DMS153 treated with DMSO at 0.1 percent for 48 hours (cell line): ENCODE measurements around the gene LSM4.
"Not testable (repeated sequence)": the region's sequence is repeated elsewhere in the genome, so short reads cannot be mapped to it uniquely, and the experiment has no call there.

Experiments used
- DNase-seq: peaks from one replicate; lab custom pipeline; 2025; ENCODE audit not compliant: unreplicated experiment; lab: John Stamatoyannopoulos, UW

The LSM4 gene

GRCh38 chr19:18322759-18323460 lies at the start of gene LSM4:
TSS of gene LSM4 (minus strand) at chr19:18323076. CDS start at chr19:18323020, 56 bp downstream.
- DNase-seq = peak; percentile 99

- DNase-seq = no peak
These were observed 45.8 kb upstream of the LSM4 start for GRCh38 chr19:18368504-18369222.

- no peak for DNase-seq
These were observed 43.2 kb upstream of the LSM4 start for GRCh38 chr19:18366021-18366435.

GRCh38 chr19:18364826-18365528 lies 42.1 kb upstream of the LSM4 start:
- peak; percentile 83 for DNase-seq

- not testable (repeated sequence) for DNase-seq
These were observed 41.5 kb upstream of the LSM4 start for GRCh38 chr19:18364277-18364825.

- no peak for DNase-seq
These were observed 40.9 kb upstream of the LSM4 start for GRCh38 chr19:18363787-18364186.

GRCh38 chr19:18362934-18363542 lies 40.2 kb upstream of the LSM4 start:
- DNase-seq = no peak

GRCh38 chr19:18361646-18362045 lies 38.8 kb upstream of the LSM4 start:
- no peak for DNase-seq

GRCh38 chr19:18357041-18357440 lies 34.2 kb upstream of the LSM4 start:
- DNase-seq = no peak

GRCh38 chr19:18354743-18355142 lies 31.9 kb upstream of the LSM4 start:
- DNase-seq = not testable (repeated sequence)

- DNase-seq = no peak
These were observed 30.6 kb upstream of the LSM4 start for GRCh38 chr19:18353378-18354005.

- DNase-seq = no peak
These were observed 28.7 kb upstream of the LSM4 start for GRCh38 chr19:18351544-18351943.

GRCh38 chr19:18350490-18350889 lies 27.6 kb upstream of the LSM4 start:
- no peak for DNase-seq

GRCh38 chr19:18349524-18350128 lies 26.8 kb upstream of the LSM4 start:
- DNase-seq = peak; percentile 33

- not testable (repeated sequence) for DNase-seq
These were observed 26.0 kb upstream of the LSM4 start for GRCh38 chr19:18348818-18349339.

- DNase-seq = no peak
These were observed 25.3 kb upstream of the LSM4 start for GRCh38 chr19:18348171-18348570.

- DNase-seq = no peak
These were observed 23.2 kb upstream of the LSM4 start for GRCh38 chr19:18346091-18346490.

GRCh38 chr19:18345296-18345695 lies 22.4 kb upstream of the LSM4 start:
- no peak for DNase-seq

GRCh38 chr19:18344582-18344950 lies 21.7 kb upstream of the LSM4 start:
- DNase-seq = no peak

- DNase-seq = no peak
These were observed 19.3 kb upstream of the LSM4 start for GRCh38 chr19:18342090-18342632.
